SK-N-MC (cell line): ENCODE measurements around the gene PKIB.
"Not testable (repeated sequence)": the region's sequence is repeated elsewhere in the genome, so short reads cannot be mapped to it uniquely, and the experiment has no call there.

Experiments used
- DNase-seq: peaks from one replicate; pipeline ENCODE4 v3.0.0-alpha.2; 2011; ENCODE audit warnings: low read depth, low spot score
- H3K27ac ChIP-seq: fragments of 200-600 bp; sonication (generic); 2 replicates; pipeline ENCODE4 v1.5.1; 2016; ENCODE audit warnings: mixed run types
- H3K36me3 ChIP-seq: fragments of 200-600 bp; sonication (generic); 2 replicates; pipeline ENCODE4 v1.6.1; 2017; ENCODE audit warnings: antibody characterized with exemption, low read length, mixed read lengths; ENCODE audit not compliant: insufficient read depth
- H3K4me3 ChIP-seq: fragments of 200-600 bp; sonication (generic); 2 replicates; pipeline ENCODE4 v1.5.1; 2016
- H3K9ac ChIP-seq: fragments of 200-600 bp; sonication (generic); 2 replicates; pipeline ENCODE4 v1.8.0; 2017; ENCODE audit warnings: mixed run types, mixed read lengths; ENCODE audit not compliant: insufficient read length
- H3K9me3 ChIP-seq: fragments of 200-600 bp; sonication (generic); 2 replicates; pipeline ENCODE4 v1.6.1; 2017; ENCODE audit warnings: low read depth, mild to moderate bottlenecking, antibody characterized with exemption, low read length, moderate library complexity, mixed read lengths
- EZH2 ChIP-seq: fragments of 200-600 bp; sonication (generic); IDR thresholded peaks from one replicate; pipeline ENCODE4 v1.6.1; 2017; ENCODE audit warnings: antibody characterized with exemption
- FOXP2 ChIP-seq: optimal IDR thresholded peaks from 2 replicates; pipeline ENCODE3; 2011; ENCODE audit warnings: mild to moderate bottlenecking, moderate library complexity; ENCODE audit not compliant: insufficient read depth; ENCODE audit errors: extremely low read length, control extremely low read depth
- POLR2AphosphoS5 ChIP-seq: IDR thresholded peaks from 2 replicates; pipeline ENCODE4 v1.6.1; 2012; ENCODE audit warnings: mild to moderate bottlenecking, low read depth, low read length, borderline replicate concordance

PKIB gene

DNA sequence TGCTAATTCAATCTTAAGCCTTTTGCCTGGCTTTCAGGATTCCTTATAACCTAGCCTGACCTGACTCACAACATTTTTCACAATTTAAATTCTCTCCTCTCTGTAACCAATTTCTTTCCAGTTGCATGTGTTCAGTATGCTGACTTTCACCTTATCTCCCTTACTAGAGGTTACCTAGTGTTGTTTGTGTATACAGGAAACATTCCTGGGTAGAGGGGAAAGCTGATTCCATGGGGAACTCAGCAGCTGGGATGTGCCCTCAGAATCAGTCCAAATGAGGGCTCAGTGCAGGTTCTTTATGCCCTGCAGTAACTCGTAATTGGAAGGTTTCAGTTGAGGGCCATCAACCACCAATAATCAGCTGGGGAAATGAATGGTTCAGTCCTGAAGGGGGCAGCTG, 18.5 kb downstream of the PKIB start:
- no peak overlapping the region for H3K9ac ChIP-seq
- no peaks in the 10 kb centered on the region for H3K9me3 ChIP-seq
- DNase-seq, result no peak
- TF ChIP-seq EZH2 (no peak), POLR2AphosphoS5 (no peak)
- no peak overlapping the region for H3K27ac ChIP-seq
- H3K36me3 ChIP-seq, result no peaks in the 10 kb centered on the region
- no peak overlapping the region for H3K4me3 ChIP-seq

DNA sequence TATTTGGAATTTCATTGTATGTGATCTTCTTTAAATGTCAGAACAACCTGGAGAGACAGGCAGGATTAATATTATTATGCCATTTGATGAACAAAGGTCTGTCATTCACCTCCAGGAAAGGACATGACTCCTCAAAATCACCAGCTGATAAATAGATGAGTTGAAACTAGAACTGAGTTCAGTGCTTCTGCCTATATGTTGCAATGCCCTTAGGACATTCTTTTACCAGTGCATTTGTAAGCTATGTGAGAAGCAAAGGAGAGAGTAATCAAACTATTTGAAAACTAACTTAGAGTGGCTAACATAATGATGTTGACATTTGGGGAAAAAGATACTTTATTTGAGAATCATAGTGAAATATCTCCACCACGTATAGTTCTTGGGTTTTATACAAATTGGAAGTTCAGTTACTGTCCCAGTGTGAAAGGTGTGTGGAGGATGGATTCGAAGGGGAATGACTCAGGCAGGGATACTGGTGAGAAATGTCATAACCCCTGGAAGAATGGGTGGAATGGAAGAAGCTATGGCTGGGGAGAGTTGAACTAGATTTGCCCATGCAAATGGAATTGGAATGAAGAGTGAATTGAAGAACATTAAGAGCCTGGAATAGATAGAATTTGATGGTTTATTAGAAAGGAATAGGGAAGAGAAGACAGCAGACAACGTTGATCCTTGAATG, 21.5 kb downstream of the PKIB start:
- TF ChIP-seq EZH2 (no peak), FOXP2 (no peak), POLR2AphosphoS5 (no peak)
- H3K27ac ChIP-seq, result no peak overlapping the region
- no peak for DNase-seq
- H3K9me3 ChIP-seq, result 0 out of 2 replicates have a peak, but pooled peaks cover 3% of the 10 kb centered on the region
- no peak overlapping the region for H3K9ac ChIP-seq
- no peak overlapping the region for H3K4me3 ChIP-seq
- no peaks in the 10 kb centered on the region for H3K36me3 ChIP-seq

- H3K9me3 ChIP-seq, result 0 out of 2 replicates have a peak, but pooled peaks cover 3% of the 10 kb centered on the region
- no peak for TF ChIP-seq POLR2AphosphoS5
- no peak for TF ChIP-seq FOXP2
- TF ChIP-seq EZH2, result no peak
- H3K9ac ChIP-seq, result no peak overlapping the region
- H3K36me3 ChIP-seq, result no peaks in the 10 kb centered on the region
- no peak for DNase-seq
- no peak overlapping the region for H3K27ac ChIP-seq
- H3K4me3 ChIP-seq, result no peak overlapping the region
These were observed 30.2 kb downstream of the PKIB start for GRCh38 chr6:122640366-122640765.

DNA sequence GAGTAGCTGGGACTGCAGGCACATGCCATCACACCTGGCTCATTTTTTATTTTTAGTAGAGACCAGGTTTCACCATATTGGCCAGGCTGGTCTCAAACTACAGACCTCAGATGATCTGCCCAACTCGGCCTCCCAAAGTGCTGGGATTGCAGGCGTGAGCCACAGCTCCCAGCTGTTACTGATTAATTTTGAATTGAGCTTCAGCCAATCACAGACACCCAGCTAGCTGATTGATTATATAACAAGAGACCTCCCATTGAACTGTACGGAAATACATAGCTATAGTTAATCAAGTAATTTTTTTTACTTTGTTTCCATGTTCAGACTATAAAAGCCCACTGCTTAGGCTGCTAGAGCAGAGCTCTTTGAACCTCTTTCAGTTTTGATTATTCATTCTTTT, 31.6 kb downstream of the PKIB start:
- TF ChIP-seq EZH2 (no peak), FOXP2 (no peak), POLR2AphosphoS5 (no peak)
- Histone ChIP-seq H3K27ac (no peak overlapping the region), H3K9ac (no peak overlapping the region), H3K9me3 (no peaks in the 10 kb centered on the region), H3K36me3 (no peaks in the 10 kb centered on the region), H3K4me3 (no peak overlapping the region)
- DNase-seq, result no peak

- H3K9me3 ChIP-seq, H3K27ac ChIP-seq, H3K9ac ChIP-seq, DNase-seq, H3K4me3 ChIP-seq, H3K36me3 ChIP-seq: not testable (repeated sequence)
These were observed 32.4 kb downstream of the PKIB start for GRCh38 chr6:122642604-122643003.

DNA sequence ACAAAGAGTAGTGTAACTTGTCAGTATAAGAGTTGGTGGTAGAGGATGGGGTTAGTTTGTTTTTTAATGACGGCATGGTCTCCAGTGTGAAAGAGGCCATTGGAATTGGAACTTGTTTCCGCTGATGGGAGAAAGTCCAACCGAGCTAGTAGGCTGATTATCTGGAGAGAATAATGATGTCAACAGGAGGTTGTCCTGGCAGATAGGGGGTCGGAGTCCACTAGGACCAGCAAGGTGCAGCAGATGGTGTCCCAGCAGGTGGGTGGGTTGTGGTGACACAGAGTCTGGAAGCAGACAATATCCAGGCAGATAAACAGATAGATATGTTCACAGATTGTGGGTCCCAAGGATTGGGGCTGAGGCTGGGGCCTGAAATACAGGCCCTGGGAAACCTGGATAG, 35.1 kb downstream of the PKIB start:
- no peaks in the 10 kb centered on the region for H3K9me3 ChIP-seq

GRCh38 chr6:122647765-122648164, 37.6 kb downstream of the PKIB start:
- H3K9ac ChIP-seq, result no peak overlapping the region
- H3K27ac ChIP-seq, result no peak overlapping the region
- TF ChIP-seq FOXP2 (no peak), EZH2 (no peak), POLR2AphosphoS5 (no peak)
- H3K36me3 ChIP-seq, result no peaks in the 10 kb centered on the region
- H3K9me3 ChIP-seq, result no peaks in the 10 kb centered on the region
- no peak overlapping the region for H3K4me3 ChIP-seq
- no peak for DNase-seq

More for the DNA sequence above, 35.1 kb downstream of the PKIB start:
- TF ChIP-seq POLR2AphosphoS5 (no peak), EZH2 (no peak), FOXP2 (no peak)
- Histone ChIP-seq H3K36me3 (no peaks in the 10 kb centered on the region), H3K4me3 (no peak overlapping the region), H3K9ac (no peak overlapping the region), H3K27ac (no peak overlapping the region)
- DNase-seq, result no peak

- Histone ChIP-seq H3K4me3 (no peak overlapping the region), H3K36me3 (no peaks in the 10 kb centered on the region), H3K9me3 (no peaks in the 10 kb centered on the region), H3K27ac (no peak overlapping the region), H3K9ac (no peak overlapping the region)
- TF ChIP-seq POLR2AphosphoS5 (no peak), EZH2 (no peak), FOXP2 (no peak)
- DNase-seq, result no peak
These were observed 38.5 kb downstream of the PKIB start for GRCh38 chr6:122648726-122649125.

GRCh38 chr6:122649701-122650100, 39.5 kb downstream of the PKIB start:
- Histone ChIP-seq H3K36me3 (no peaks in the 10 kb centered on the region), H3K27ac (no peak overlapping the region), H3K9me3 (no peaks in the 10 kb centered on the region), H3K4me3 (no peak overlapping the region), H3K9ac (no peak overlapping the region)
- no peak for DNase-seq
- TF ChIP-seq FOXP2, result no peak
- no peak for TF ChIP-seq POLR2AphosphoS5
- TF ChIP-seq EZH2, result no peak
